ENCODE results near the gene PTPRCAP. TPM values are rescaled to one million over a fixed set of nuclear protein-coding genes. Genes with fewer than 3 reads are reported as not detected.

Gene PTPRCAP
- total RNA-seq, 1 donor, result 0.45 TPM

- TF ChIP-seq CTCF (IDR thresholded peaks at IDR 0.05; ENCODE audit: insufficient read depth, low read length), result no peak
- H3K4me3 ChIP-seq (ENCODE audit: low read depth, low read length), result no peak overlapping the region
- no peak for DNase-seq (ENCODE audit: low read depth)
Observed at GRCh38 chr11:67463680-67464410, 26.4 kb upstream of the PTPRCAP start.

- H3K4me3 ChIP-seq (ENCODE audit: low read depth, low read length), result no peak overlapping the region
- DNase-seq (ENCODE audit: low read depth), result no peak
- TF ChIP-seq CTCF (IDR thresholded peaks at IDR 0.05; ENCODE audit: insufficient read depth, low read length), result no peak
Observed at GRCh38 chr11:67463186-67463585, 25.7 kb upstream of the PTPRCAP start.

GRCh38 chr11:67458266-67458665, 20.8 kb upstream of the PTPRCAP start:
- DNase-seq (ENCODE audit: low read depth), result no peak
- H3K4me3 ChIP-seq (ENCODE audit: low read depth, low read length), result no peak overlapping the region
- TF ChIP-seq CTCF (IDR thresholded peaks at IDR 0.05; ENCODE audit: insufficient read depth, low read length), result no peak

GRCh38 chr11:67457453-67457852, 20.0 kb upstream of the PTPRCAP start:
- H3K4me3 ChIP-seq (ENCODE audit: low read depth, low read length), result no peak overlapping the region
- TF ChIP-seq CTCF (IDR thresholded peaks at IDR 0.05; ENCODE audit: insufficient read depth, low read length), result no peak
- DNase-seq (ENCODE audit: low read depth), result no peak

GRCh38 chr11:67456068-67456705, 18.7 kb upstream of the PTPRCAP start:
- TF ChIP-seq CTCF (IDR thresholded peaks at IDR 0.05; ENCODE audit: insufficient read depth, low read length), result no peak
- H3K4me3 ChIP-seq (ENCODE audit: low read depth, low read length), result no peak overlapping the region
- DNase-seq (ENCODE audit: low read depth), result no peak

- H3K4me3 ChIP-seq (ENCODE audit: low read depth, low read length), result no peak within 1 kb of the TSS
- no peak for TF ChIP-seq CTCF (IDR thresholded peaks at IDR 0.05; ENCODE audit: insufficient read depth, low read length)
- no peak for DNase-seq (ENCODE audit: low read depth)
Observed at GRCh38 chr11:67455054-67455453, 17.6 kb upstream of the PTPRCAP start, which contains the start of gene CABP4. TSS of gene CABP4 (plus strand) at chr11:67455354. CDS start at chr11:67455424, 70 bp downstream.

Measured in fibroblast of the aortic adventitia (primary cell).